GM18520 (cell line): ENCODE measurements around the gene TBC1D13.
"Not testable (repeated sequence)": the region's sequence is repeated elsewhere in the genome, so short reads cannot be mapped to it uniquely, and the experiment has no call there.

Experiments
- ATAC-seq: cut with Tn5 transposase; IDR thresholded peaks from one replicate; pipeline ENCODE4 v1.9.1; 2021; ENCODE audit not compliant: unreplicated experiment

TBC1D13 gene

GRCh38 chr9:128843171-128843570, 56.1 kb downstream of the TBC1D13 start:
- ATAC-seq: not testable (repeated sequence)

GRCh38 chr9:128845186-128845931, 58.3 kb downstream of the TBC1D13 start:
- no peak for ATAC-seq

GRCh38 chr9:128846680-128847030, 59.6 kb downstream of the TBC1D13 start:
- no peak for ATAC-seq

GRCh38 chr9:128847803-128848202, 60.8 kb downstream of the TBC1D13 start:
- no peak for ATAC-seq

GRCh38 chr9:128851024-128851423, 64.0 kb downstream of the TBC1D13 start:
- not testable (repeated sequence) for ATAC-seq

GRCh38 chr9:128851779-128852600, 64.9 kb downstream of the TBC1D13 start:
- ATAC-seq: not testable (repeated sequence)

- ATAC-seq: not testable (repeated sequence)
Observed at GRCh38 chr9:128852646-128853045, 65.6 kb downstream of the TBC1D13 start.

- not testable (repeated sequence) for ATAC-seq
Observed at GRCh38 chr9:128854454-128854853, 67.4 kb downstream of the TBC1D13 start.

- not testable (repeated sequence) for ATAC-seq
Observed at GRCh38 chr9:128858476-128858875, 71.4 kb downstream of the TBC1D13 start.
